ENCODE results near the gene GAPT. TPM values are rescaled to one million over a fixed set of nuclear protein-coding genes. Genes with fewer than 3 reads are reported as not detected.

Gene GAPT
- total RNA-seq, 4 donors from 2014 or later = 3.8 TPM; not detected in 3

GRCh38 chr5:58501778-58502417 is 10.7 kb downstream of the GAPT start:
- Histone ChIP-seq H3K36me3 (no peaks in the 10 kb centered on the region), H3K4me3 (no peak overlapping the region), H3K27ac (no peak overlapping the region), H3K27me3 (no peaks in the 10 kb centered on the region), H3K4me1 (peaks cover 0 to 2% (median 0%) of the 10 kb centered on the region in 4 donors), H3K9me3 (no peaks in the 10 kb centered on the region)
- no peak for TF ChIP-seq POLR2A (IDR thresholded peaks at IDR 0.05)
- DNase-seq = no peak
- WGBS, 2 donors (ENCODE audit: low coverage in 1 of 2) = 79 to 90% methylated on average over 2 of the region's 2 CpGs
- in situ Hi-C loops (cut with MboI; ENCODE audit: low pct_ligation_motif_present in 1 of 4, low pct_unique_long_range_greater_than_20kb in 1 of 4, low sequenced_read_pairs in 3 of 4) = loop anchor here in 1 of 4 donors (25.0 kb wide), 1 partner anchor 335 kb away; no protein-coding TSS in a partner anchor
- intact Hi-C loops (cut with DNase I; ENCODE audit: low total_unique reads) = no loop called here

GRCh38 chr5:58503390-58504046 is 12.3 kb downstream of the GAPT start:
- 38 to 73% methylated on average over 1 to 3 of the region's 3 CpGs for WGBS, 2 donors (ENCODE audit: low coverage in 1 of 2)
- H3K4me1 ChIP-seq = peaks cover 0 to 2% (median 0%) of the 10 kb centered on the region in 4 donors
- no peak for TF ChIP-seq EP300 (IDR thresholded peaks at IDR 0.05; ENCODE audit: low read depth)
- H3K27me3 ChIP-seq = no peaks in the 10 kb centered on the region
- H3K27ac ChIP-seq = no peak overlapping the region
- in situ Hi-C loops (cut with MboI; ENCODE audit: low pct_ligation_motif_present in 1 of 4, low pct_unique_long_range_greater_than_20kb in 1 of 4, low sequenced_read_pairs in 3 of 4) (loop anchor here in 1 of 4 donors (25.0 kb wide), 1 partner anchor 334 kb away; no protein-coding TSS in a partner anchor), intact Hi-C loops (cut with DNase I; ENCODE audit: low total_unique reads) (no loop called here)
- H3K9me3 ChIP-seq = no peaks in the 10 kb centered on the region
- no peak for DNase-seq
- H3K4me3 ChIP-seq = no peak overlapping the region
- H3K36me3 ChIP-seq = no peaks in the 10 kb centered on the region

- WGBS, 2 donors (ENCODE audit: low coverage in 1 of 2) = 48 to 66% methylated on average over 2 to 3 of the region's 3 CpGs
- intact Hi-C loops (cut with DNase I; ENCODE audit: low total_unique reads) (no loop called here), in situ Hi-C loops (cut with MboI; ENCODE audit: low pct_ligation_motif_present in 1 of 4, low pct_unique_long_range_greater_than_20kb in 1 of 4, low sequenced_read_pairs in 3 of 4) (loop anchor here in 1 of 4 donors (25.0 kb wide), 1 partner anchor 333 kb away; no protein-coding TSS in a partner anchor)
- Histone ChIP-seq H3K4me1 (peaks cover 0 to 2% (median 0%) of the 10 kb centered on the region in 4 donors), H3K27ac (no peak overlapping the region), H3K9me3 (no peaks in the 10 kb centered on the region), H3K4me3 (no peak overlapping the region), H3K36me3 (no peaks in the 10 kb centered on the region), H3K27me3 (no peaks in the 10 kb centered on the region)
- no peak for TF ChIP-seq EP300 (IDR thresholded peaks at IDR 0.05; ENCODE audit: low read depth)
- no peak for TF ChIP-seq POLR2AphosphoS5 (IDR thresholded peaks at IDR 0.05)
- no peak for TF ChIP-seq POLR2A (IDR thresholded peaks at IDR 0.05)
- no peak for TF ChIP-seq CTCF (IDR thresholded peaks at IDR 0.05)
- no peak for DNase-seq
Observed at GRCh38 chr5:58504766-58505165, 13.5 kb downstream of the GAPT start.

GRCh38 chr5:58505502-58505901 is 14.3 kb downstream of the GAPT start:
- intact Hi-C loops (cut with DNase I; ENCODE audit: low total_unique reads) = no loop called here
- WGBS, 2 donors (ENCODE audit: low coverage in 1 of 2) = 63% methylated on average over 3 of the region's 3 CpGs; no CpG with 5 or more reads in 1 of the 2 donors
- no peaks in the 10 kb centered on the region for H3K27me3 ChIP-seq
- peaks cover 0 to 2% (median 0%) of the 10 kb centered on the region in 4 donors for H3K4me1 ChIP-seq
- no peaks in the 10 kb centered on the region for H3K9me3 ChIP-seq
- H3K36me3 ChIP-seq = no peaks in the 10 kb centered on the region
- H3K4me3 ChIP-seq = no peak overlapping the region
- in situ Hi-C loops (cut with MboI; ENCODE audit: low pct_ligation_motif_present in 1 of 4, low pct_unique_long_range_greater_than_20kb in 1 of 4, low sequenced_read_pairs in 3 of 4) = loop anchor here in 1 of 4 donors (25.0 kb wide), 1 partner anchor 332 kb away; no protein-coding TSS in a partner anchor
- no peak overlapping the region for H3K27ac ChIP-seq
- no peak for DNase-seq
- TF ChIP-seq CTCF (IDR thresholded peaks at IDR 0.05) (no peak), POLR2AphosphoS5 (IDR thresholded peaks at IDR 0.05) (no peak)

- H3K4me3 ChIP-seq = no peak overlapping the region
- TF ChIP-seq POLR2AphosphoS5 (IDR thresholded peaks at IDR 0.05) (no peak), CTCF (IDR thresholded peaks at IDR 0.05) (no peak), POLR2A (IDR thresholded peaks at IDR 0.05) (no peak), EP300 (IDR thresholded peaks at IDR 0.05; ENCODE audit: low read depth) (no peak)
- H3K9me3 ChIP-seq = no peaks in the 10 kb centered on the region
- H3K27me3 ChIP-seq = no peaks in the 10 kb centered on the region
- H3K27ac ChIP-seq = no peak overlapping the region
- H3K4me1 ChIP-seq = peaks cover 0 to 2% (median 0%) of the 10 kb centered on the region in 4 donors
- WGBS, 2 donors (ENCODE audit: low coverage in 1 of 2) = 45% methylated on average over 2 of the region's 2 CpGs
- H3K36me3 ChIP-seq = no peaks in the 10 kb centered on the region
- DNase-seq = no peak
- intact Hi-C loops (cut with DNase I; ENCODE audit: low total_unique reads) = no loop called here
- in situ Hi-C loops (cut with MboI; ENCODE audit: low pct_ligation_motif_present in 1 of 4, low pct_unique_long_range_greater_than_20kb in 1 of 4, low sequenced_read_pairs in 3 of 4) = loop anchor here in 1 of 4 donors (25.0 kb wide), 1 partner anchor 331 kb away; no protein-coding TSS in a partner anchor
Observed at GRCh38 chr5:58505971-58506640, 14.9 kb downstream of the GAPT start.
